ENCODE results near the gene COG6. TPM values are rescaled to one million over a fixed set of nuclear protein-coding genes. Genes with fewer than 3 reads are reported as not detected.

Gene COG6
- total RNA-seq, 1 donor from 2014 or later = 13.8 TPM

DNA sequence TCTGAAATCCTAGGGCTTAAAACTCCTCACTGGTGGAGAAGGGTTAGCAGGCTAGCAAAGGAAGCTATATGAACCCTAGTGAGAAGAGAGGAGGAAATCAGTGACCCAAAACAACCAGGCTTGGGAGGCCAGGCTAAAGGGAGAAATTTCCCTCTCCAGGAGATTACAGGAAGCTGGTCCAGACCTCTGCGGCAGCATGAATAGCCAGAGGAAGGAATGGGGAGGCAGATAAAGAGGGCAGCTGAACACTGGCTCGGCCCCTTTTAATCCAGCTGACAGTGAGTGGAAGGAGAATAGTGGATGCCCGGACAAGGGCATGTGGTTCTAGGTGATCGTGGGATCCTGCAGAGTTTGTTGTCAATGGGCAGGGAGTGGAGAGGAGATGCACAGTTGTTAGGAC is 130.6 kb downstream of the COG6 start:
- TF ChIP-seq, protein P1, sequence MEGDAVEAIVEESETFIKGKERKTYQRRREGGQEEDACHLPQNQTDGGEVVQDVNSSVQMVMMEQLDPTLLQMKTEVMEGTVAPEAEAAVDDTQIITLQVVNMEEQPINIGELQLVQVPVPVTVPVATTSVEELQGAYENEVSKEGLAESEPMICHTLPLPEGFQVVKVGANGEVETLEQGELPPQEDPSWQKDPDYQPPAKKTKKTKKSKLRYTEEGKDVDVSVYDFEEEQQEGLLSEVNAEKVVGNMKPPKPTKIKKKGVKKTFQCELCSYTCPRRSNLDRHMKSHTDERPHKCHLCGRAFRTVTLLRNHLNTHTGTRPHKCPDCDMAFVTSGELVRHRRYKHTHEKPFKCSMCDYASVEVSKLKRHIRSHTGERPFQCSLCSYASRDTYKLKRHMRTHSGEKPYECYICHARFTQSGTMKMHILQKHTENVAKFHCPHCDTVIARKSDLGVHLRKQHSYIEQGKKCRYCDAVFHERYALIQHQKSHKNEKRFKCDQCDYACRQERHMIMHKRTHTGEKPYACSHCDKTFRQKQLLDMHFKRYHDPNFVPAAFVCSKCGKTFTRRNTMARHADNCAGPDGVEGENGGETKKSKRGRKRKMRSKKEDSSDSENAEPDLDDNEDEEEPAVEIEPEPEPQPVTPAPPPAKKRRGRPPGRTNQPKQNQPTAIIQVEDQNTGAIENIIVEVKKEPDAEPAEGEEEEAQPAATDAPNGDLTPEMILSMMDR (IDR thresholded peaks at IDR 0.05; ENCODE audit: insufficient read depth, low read length, poor library complexity, severe bottlenecking) = no peak
- H3K27me3 ChIP-seq (ENCODE audit: control insufficient read depth, insufficient read depth, low read length) = no peaks in the 10 kb centered on the region
- H3K4me3 ChIP-seq (ENCODE audit: low read depth, low read length) = no peak overlapping the region
- DNase-seq (ENCODE audit: low read depth) = no peak
- no peaks in the 10 kb centered on the region for H3K36me3 ChIP-seq (ENCODE audit: control insufficient read depth, insufficient read depth, low read length)

DNA sequence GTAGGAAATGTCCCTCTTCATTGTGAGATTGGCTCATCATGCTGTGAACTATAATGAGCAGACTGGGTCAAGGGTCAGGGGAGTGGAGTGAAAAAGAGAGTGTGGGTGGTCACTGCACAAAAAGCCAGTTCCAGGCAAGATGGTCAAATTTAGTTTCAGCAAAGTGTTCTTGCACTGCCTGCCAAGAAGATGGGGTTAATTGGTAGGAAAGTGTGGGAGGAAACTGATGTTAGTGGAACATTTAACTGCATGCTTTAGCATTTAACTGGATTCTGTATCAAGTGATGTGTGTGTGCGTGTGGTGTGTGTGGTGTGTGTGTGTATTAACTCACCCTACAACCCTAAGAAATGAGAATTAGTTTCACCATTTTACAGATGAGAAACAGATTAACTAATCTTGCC is 131.6 kb downstream of the COG6 start:
- Histone ChIP-seq H3K4me3 (ENCODE audit: low read depth, low read length) (no peak overlapping the region), H3K27me3 (ENCODE audit: control insufficient read depth, insufficient read depth, low read length) (no peaks in the 10 kb centered on the region), H3K36me3 (ENCODE audit: control insufficient read depth, insufficient read depth, low read length) (no peaks in the 10 kb centered on the region)
- no peak for DNase-seq (ENCODE audit: low read depth)
- TF ChIP-seq, protein P1 (IDR thresholded peaks at IDR 0.05; ENCODE audit: insufficient read depth, low read length, poor library complexity, severe bottlenecking) = no peak

DNA sequence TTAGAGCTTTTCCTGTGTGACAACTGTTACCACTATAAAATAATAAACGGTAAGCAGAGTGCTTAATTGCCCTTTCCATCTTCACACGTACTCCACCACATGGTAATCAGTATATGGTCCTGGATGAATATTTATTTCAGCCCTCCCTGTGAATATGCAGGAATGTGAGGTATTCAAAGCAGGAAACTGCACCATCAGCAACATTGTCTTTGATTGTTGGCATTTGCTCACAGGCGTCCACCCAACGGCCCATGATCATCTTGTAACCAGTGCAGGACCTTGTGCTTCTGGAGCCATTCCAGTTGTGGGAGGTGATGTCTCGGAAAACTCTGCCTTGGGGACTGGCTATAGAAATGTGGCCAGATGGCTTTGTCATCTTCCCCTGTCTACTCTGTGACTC is 132.6 kb downstream of the COG6 start:
- Histone ChIP-seq H3K27me3 (ENCODE audit: control insufficient read depth, insufficient read depth, low read length) (no peaks in the 10 kb centered on the region), H3K36me3 (ENCODE audit: control insufficient read depth, insufficient read depth, low read length) (no peaks in the 10 kb centered on the region), H3K4me3 (ENCODE audit: low read depth, low read length) (no peak overlapping the region)
- TF ChIP-seq, protein P1 (IDR thresholded peaks at IDR 0.05; ENCODE audit: insufficient read depth, low read length, poor library complexity, severe bottlenecking) = no peak
- DNase-seq (ENCODE audit: low read depth) = no peak

DNA sequence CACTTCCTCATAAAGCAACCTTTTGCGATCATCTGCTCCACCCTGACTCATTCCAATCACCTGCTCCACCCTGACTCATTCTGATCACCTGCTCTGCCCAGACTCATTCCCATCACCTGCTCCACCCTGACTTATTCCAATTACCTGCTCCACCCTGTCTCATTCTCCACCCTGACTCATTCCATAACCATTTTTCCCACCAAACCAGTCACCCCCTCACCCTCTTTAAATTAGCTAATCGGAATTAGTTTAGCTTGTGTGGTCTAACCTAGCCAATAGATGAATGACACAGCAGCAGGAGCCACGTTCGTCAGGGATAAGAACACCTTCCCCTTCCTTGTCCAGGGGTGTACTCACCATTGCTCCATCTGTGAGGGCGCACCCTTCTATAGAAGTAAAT is 134.0 kb downstream of the COG6 start:
- TF ChIP-seq, protein P1 (IDR thresholded peaks at IDR 0.05; ENCODE audit: insufficient read depth, low read length, poor library complexity, severe bottlenecking) = no peak
- Histone ChIP-seq H3K27me3 (ENCODE audit: control insufficient read depth, insufficient read depth, low read length) (no peaks in the 10 kb centered on the region), H3K36me3 (ENCODE audit: control insufficient read depth, insufficient read depth, low read length) (no peaks in the 10 kb centered on the region), H3K4me3 (ENCODE audit: low read depth, low read length) (no peak overlapping the region)
- DNase-seq (ENCODE audit: low read depth) = no peak

Other genes with a start within 250 kb of the COG6 start
- gene LHFPL6, start 52.5 kb upstream of the COG6 start, total RNA-seq = 5.7 and 7.0 TPM in 2 replicates

All from kidney epithelial cell (primary cell).